ENCODE data around the gene PRKAR2A. TPM values are rescaled to one million over a fixed set of nuclear protein-coding genes. Genes with fewer than 3 reads are reported as not detected.

The PRKAR2A gene
- total RNA-seq, 3 donors from 2014 or later (not counting 1 experiment from before 2014, with no cell fraction given), result 40.5 to 43.5 (median 42.7) TPM

DNA sequence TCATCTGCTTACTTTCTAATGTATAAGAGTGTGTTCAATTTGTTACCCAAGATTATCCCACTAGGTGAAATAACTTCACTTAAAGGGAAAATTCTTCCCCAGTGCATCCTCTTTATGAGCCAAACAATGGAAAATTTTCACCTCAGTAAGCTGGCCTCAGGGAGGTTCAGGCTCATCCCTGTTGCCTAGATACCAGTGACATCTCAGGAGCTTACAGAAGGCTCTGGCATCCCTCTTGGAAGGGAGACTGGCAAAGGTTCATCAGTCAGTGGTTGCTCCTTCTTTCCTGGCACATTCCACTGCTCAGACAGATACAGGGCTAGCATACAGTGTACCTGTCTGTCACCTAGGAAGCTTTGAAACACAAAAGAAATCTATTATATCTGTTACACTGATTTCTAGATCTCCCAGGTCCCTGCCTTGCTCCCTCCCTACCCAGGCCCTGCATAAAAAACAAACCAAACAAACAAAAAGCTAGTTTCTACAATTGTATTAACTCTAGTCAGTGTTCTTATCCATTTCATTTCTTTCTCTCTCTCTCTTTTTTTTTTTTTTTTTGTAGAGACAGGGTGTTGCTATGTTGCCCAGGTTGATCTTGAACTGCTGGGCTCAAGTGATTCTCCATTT is 132.4 kb downstream of the PRKAR2A start:
- Mint-ChIP-seq H3K36me3 (no peaks in the 10 kb centered on the region), H3K4me1 (peaks cover 49 to 53% of the 10 kb centered on the region in 2 donors), H3K27me3 (ENCODE audit: low read depth in 2 of 2) (peaks cover 0 to 2% of the 10 kb centered on the region in 2 donors), H3K9me3 (no peaks in the 10 kb centered on the region), H3K4me3 (peak overlapping the region; percentile 98), H3K27ac (peak overlapping the region; percentile 96)
- Histone ChIP-seq H3K4me3 (ENCODE audit: low read length) (no peak overlapping the region), H3K27me3 (ENCODE audit: control insufficient read depth, insufficient read depth, low read length) (no peaks in the 10 kb centered on the region), H3K4me1 (ENCODE audit: control insufficient read depth, insufficient read depth, low read length) (peaks cover 41% of the 10 kb centered on the region), H3K36me3 (ENCODE audit: control insufficient read depth, insufficient read depth, low read length) (peaks cover 16% of the 10 kb centered on the region), H3K27ac (ENCODE audit: low read length) (no peak overlapping the region), H3K9me3 (ENCODE audit: control insufficient read depth, insufficient read depth, low read length) (no peaks in the 10 kb centered on the region)
- DNase-seq, result no peak
- TF ChIP-seq, protein P1, sequence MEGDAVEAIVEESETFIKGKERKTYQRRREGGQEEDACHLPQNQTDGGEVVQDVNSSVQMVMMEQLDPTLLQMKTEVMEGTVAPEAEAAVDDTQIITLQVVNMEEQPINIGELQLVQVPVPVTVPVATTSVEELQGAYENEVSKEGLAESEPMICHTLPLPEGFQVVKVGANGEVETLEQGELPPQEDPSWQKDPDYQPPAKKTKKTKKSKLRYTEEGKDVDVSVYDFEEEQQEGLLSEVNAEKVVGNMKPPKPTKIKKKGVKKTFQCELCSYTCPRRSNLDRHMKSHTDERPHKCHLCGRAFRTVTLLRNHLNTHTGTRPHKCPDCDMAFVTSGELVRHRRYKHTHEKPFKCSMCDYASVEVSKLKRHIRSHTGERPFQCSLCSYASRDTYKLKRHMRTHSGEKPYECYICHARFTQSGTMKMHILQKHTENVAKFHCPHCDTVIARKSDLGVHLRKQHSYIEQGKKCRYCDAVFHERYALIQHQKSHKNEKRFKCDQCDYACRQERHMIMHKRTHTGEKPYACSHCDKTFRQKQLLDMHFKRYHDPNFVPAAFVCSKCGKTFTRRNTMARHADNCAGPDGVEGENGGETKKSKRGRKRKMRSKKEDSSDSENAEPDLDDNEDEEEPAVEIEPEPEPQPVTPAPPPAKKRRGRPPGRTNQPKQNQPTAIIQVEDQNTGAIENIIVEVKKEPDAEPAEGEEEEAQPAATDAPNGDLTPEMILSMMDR (IDR thresholded peaks at IDR 0.05), result no peak
- ATAC-seq, result no peak
- intact Hi-C loops (cut with micrococcal nuclease), result no loop called here

DNA sequence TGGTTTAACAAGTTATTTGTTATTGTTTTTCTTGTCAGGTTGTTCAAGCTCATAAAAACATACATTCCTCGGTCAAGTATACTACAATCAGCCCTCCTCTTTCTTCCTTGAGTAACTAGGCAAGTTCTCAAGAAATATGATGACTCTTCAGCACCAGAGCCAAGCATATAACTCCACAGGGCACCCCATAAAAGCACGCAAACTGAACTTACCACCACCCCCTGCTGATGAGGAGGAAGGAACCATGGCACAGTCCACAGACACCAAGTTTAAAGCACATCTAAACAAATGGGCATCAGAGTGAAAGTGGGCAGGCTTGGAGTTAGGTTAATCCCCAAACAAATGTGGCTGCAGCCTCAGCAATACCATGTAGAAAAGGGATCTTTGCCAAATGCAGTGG is 135.9 kb downstream of the PRKAR2A start:
- Histone ChIP-seq H3K36me3 (ENCODE audit: control insufficient read depth, insufficient read depth, low read length) (peaks cover 22% of the 10 kb centered on the region), H3K4me1 (ENCODE audit: control insufficient read depth, insufficient read depth, low read length) (peaks cover 51% of the 10 kb centered on the region), H3K27me3 (ENCODE audit: control insufficient read depth, insufficient read depth, low read length) (no peaks in the 10 kb centered on the region), H3K9me3 (ENCODE audit: control insufficient read depth, insufficient read depth, low read length) (no peaks in the 10 kb centered on the region), H3K27ac (ENCODE audit: low read length) (no peak overlapping the region), H3K4me3 (ENCODE audit: low read length) (no peak overlapping the region)
- H3K9me3 Mint-ChIP-seq, result no peaks in the 10 kb centered on the region
- TF ChIP-seq, protein P1 (IDR thresholded peaks at IDR 0.05), result no peak
- no peaks in the 10 kb centered on the region for H3K27me3 Mint-ChIP-seq (ENCODE audit: low read depth in 2 of 2)
- peak overlapping the region; percentile 46 to 64 for H3K27ac Mint-ChIP-seq
- 80% methylated on average over 1 of the region's 2 CpGs for WGBS (ENCODE audit: insufficient coverage)
- no peaks in the 10 kb centered on the region for H3K36me3 Mint-ChIP-seq
- intact Hi-C loops (cut with micrococcal nuclease), result no loop called here
- peaks cover 64 to 65% of the 10 kb centered on the region in 2 donors for H3K4me1 Mint-ChIP-seq
- ATAC-seq, result no peak
- no peak for DNase-seq
- H3K4me3 Mint-ChIP-seq, result no peak overlapping the region

GRCh38 chr3:48709051-48709461 is 138.6 kb downstream of the PRKAR2A start:
- H3K4me1 ChIP-seq (ENCODE audit: control insufficient read depth, insufficient read depth, low read length), result peaks cover 38% of the 10 kb centered on the region
- DNase-seq (no peak), ATAC-seq (no peak)
- WGBS (ENCODE audit: insufficient coverage), result 85% methylated on average over 7 of the region's 7 CpGs
- H3K36me3 Mint-ChIP-seq, result no peaks in the 10 kb centered on the region
- peaks cover 21% of the 10 kb centered on the region for H3K36me3 ChIP-seq (ENCODE audit: control insufficient read depth, insufficient read depth, low read length)
- peak overlapping the region; percentile 45 to 71 for H3K27ac Mint-ChIP-seq
- intact Hi-C loops (cut with micrococcal nuclease), result no loop called here
- H3K27me3 ChIP-seq (ENCODE audit: control insufficient read depth, insufficient read depth, low read length), result no peaks in the 10 kb centered on the region
- no peaks in the 10 kb centered on the region for H3K27me3 Mint-ChIP-seq (ENCODE audit: low read depth in 2 of 2)
- peaks cover 47 to 54% of the 10 kb centered on the region in 2 donors for H3K4me1 Mint-ChIP-seq
- no peaks in the 10 kb centered on the region for H3K9me3 Mint-ChIP-seq
- no peak overlapping the region for H3K27ac ChIP-seq (ENCODE audit: low read length)
- TF ChIP-seq, protein P1 (IDR thresholded peaks at IDR 0.05), result no peak
- no peak overlapping the region for H3K4me3 ChIP-seq (ENCODE audit: low read length)
- no peaks in the 10 kb centered on the region for H3K9me3 ChIP-seq (ENCODE audit: control insufficient read depth, insufficient read depth, low read length)
- no peak overlapping the region for H3K4me3 Mint-ChIP-seq

- WGBS (ENCODE audit: insufficient coverage), result 61% methylated on average over 2 of the region's 2 CpGs
- no peaks in the 10 kb centered on the region for H3K9me3 Mint-ChIP-seq
- H3K36me3 ChIP-seq (ENCODE audit: control insufficient read depth, insufficient read depth, low read length), result peaks cover 18% of the 10 kb centered on the region
Observed at GRCh38 chr3:48708481-48708889, 139.2 kb downstream of the PRKAR2A start.

More at GRCh38 chr3:48708481-48708889, 139.2 kb downstream of the PRKAR2A start:
- H3K4me3 Mint-ChIP-seq, result no peak overlapping the region
- TF ChIP-seq, protein P1 (IDR thresholded peaks at IDR 0.05), result no peak
- intact Hi-C loops (cut with micrococcal nuclease), result no loop called here
- Histone ChIP-seq H3K27me3 (ENCODE audit: control insufficient read depth, insufficient read depth, low read length) (no peaks in the 10 kb centered on the region), H3K9me3 (ENCODE audit: control insufficient read depth, insufficient read depth, low read length) (no peaks in the 10 kb centered on the region), H3K27ac (ENCODE audit: low read length) (no peak overlapping the region), H3K4me1 (ENCODE audit: control insufficient read depth, insufficient read depth, low read length) (peaks cover 32% of the 10 kb centered on the region), H3K4me3 (ENCODE audit: low read length) (no peak overlapping the region)
- peaks cover 47 to 57% of the 10 kb centered on the region in 2 donors for H3K4me1 Mint-ChIP-seq
- no peaks in the 10 kb centered on the region for H3K27me3 Mint-ChIP-seq (ENCODE audit: low read depth in 2 of 2)
- ATAC-seq, result no peak
- no peak for DNase-seq
- no peaks in the 10 kb centered on the region for H3K36me3 Mint-ChIP-seq
- peak overlapping the region; percentile 45 to 71 for H3K27ac Mint-ChIP-seq

Measured in natural killer cell (primary cell).